Smooth muscle cell (in vitro differentiated cells): ENCODE data around the gene PSME2. TPM values are rescaled to one million over a fixed set of nuclear protein-coding genes. Genes with fewer than 3 reads are reported as not detected.

Experiments
- DNase-seq: peaks from one replicate; lab custom pipeline; 2025; ENCODE audit not compliant: unreplicated experiment; lab: John Stamatoyannopoulos, UW
- H2AFZ ChIP-seq: fragments of 200-600 bp; sonication (generic); 2 replicates; pipeline ENCODE4 v1.6.0; 2016; ENCODE audit warnings: antibody characterized with exemption, low read depth, mild to moderate bottlenecking
- H3F3A ChIP-seq: fragments of 200-600 bp; sonication (generic); 2 replicates; pipeline ENCODE4 v1.6.0; 2017; ENCODE audit warnings: antibody characterized with exemption, low read depth
- H3K27ac ChIP-seq: fragments of 200-600 bp; sonication (generic); 2 replicates; pipeline ENCODE4 v1.5.1; 2016; ENCODE audit warnings: low read depth, mild to moderate bottlenecking
- H3K27me3 ChIP-seq: fragments of 200-600 bp; sonication (generic); 2 replicates; pipeline ENCODE4 v1.6.1; 2016; ENCODE audit warnings: low read depth, mild to moderate bottlenecking
- H3K36me3 ChIP-seq: fragments of 200-600 bp; sonication (generic); 2 replicates; pipeline ENCODE4 v1.5.1; 2016; ENCODE audit warnings: low read depth
- H3K4me1 ChIP-seq: fragments of 200-600 bp; sonication (generic); 2 replicates; pipeline ENCODE4 v1.5.1; 2016; ENCODE audit warnings: low read depth
- H3K4me2 ChIP-seq: fragments of 200-600 bp; sonication (generic); 2 replicates; pipeline ENCODE4 v1.6.0; 2016; ENCODE audit warnings: mild to moderate bottlenecking
- H3K4me3 ChIP-seq: fragments of 200-600 bp; sonication (generic); 2 replicates; pipeline ENCODE4 v1.5.1; 2016; ENCODE audit warnings: mild to moderate bottlenecking
- H3K79me2 ChIP-seq: fragments of 200-600 bp; sonication (generic); 2 replicates; pipeline ENCODE4 v1.6.0; 2016; ENCODE audit warnings: low read depth, mild to moderate bottlenecking
- H3K9ac ChIP-seq: fragments of 200-600 bp; sonication (generic); 2 replicates; pipeline ENCODE4 v1.6.0; 2016; ENCODE audit warnings: low read depth
- H3K9me3 ChIP-seq: fragments of 200-600 bp; sonication (generic); replicated peaks from 2 replicates; pipeline ENCODE4 v1.5.1; 2016; ENCODE audit warnings: low read depth
- H4K20me1 ChIP-seq: fragments of 200-600 bp; sonication (generic); 2 replicates; pipeline ENCODE4 v1.6.0; 2016; ENCODE audit warnings: low read depth
- CTCF ChIP-seq: fragments of 200-600 bp; sonication (generic); IDR thresholded peaks from 2 replicates; pipeline ENCODE4 v1.5.1; 2017; ENCODE audit warnings: borderline replicate concordance, mild to moderate bottlenecking, antibody characterized with exemption; ENCODE audit not compliant: insufficient read depth, poor library complexity, severe bottlenecking
- WGBS: methylation state at CpG from one replicate; pipeline ENCODE4 v1.1.7; 2016; ENCODE audit warnings: low lambda C conversion rate; 5-methylcytosine and 5-hydroxymethylcytosine counted together
- polyA plus RNA-seq: library from polyadenylated mRNA; unstranded; fragments of >200 nt; fragmentation: Nextera tagmentation; extraction: Ambion mirVana; gene quantifications from 2 replicates; pipeline ENCODE4 v1.2.1, GENCODE V29; 2016
- total RNA-seq: library from RNA; depleted of rRNA; stranded (reverse); fragments of >200 nt; gene quantifications from 2 replicates; pipeline ENCODE4 v1.2.3, GENCODE V29; 2014

PSME2 gene
- total and polyA plus RNA-seq, 2 experiments from 2014 or later, result 40.7 to 164 TPM

- H3K27ac ChIP-seq, result no peak overlapping the region
- H3K4me2 ChIP-seq, result no peak overlapping the region
- WGBS, result 97% methylated on average over 8 of the region's 8 CpGs
- peaks cover 4% of the 10 kb centered on the region for H3K36me3 ChIP-seq
- H3K9ac ChIP-seq, result no peak overlapping the region
- no peaks in the 10 kb centered on the region for H4K20me1 ChIP-seq
- no peaks in the 10 kb centered on the region for H3K79me2 ChIP-seq
- H3K27me3 ChIP-seq, result no peaks in the 10 kb centered on the region
- H3K4me1 ChIP-seq, result no peaks in the 10 kb centered on the region
- no peak overlapping the region for H3K4me3 ChIP-seq
- TF ChIP-seq CTCF, result no peak
- no peak overlapping the region for H2AFZ ChIP-seq
- no peaks in the 10 kb centered on the region for H3K9me3 ChIP-seq
- DNase-seq, result no peak
- H3F3A ChIP-seq, result no peaks in the 10 kb centered on the region
Observed at GRCh38 chr14:24122898-24123297, 23.5 kb downstream of the PSME2 start.

- H3K9me3 ChIP-seq, result no peaks in the 10 kb centered on the region
- H3F3A ChIP-seq, result no peaks in the 10 kb centered on the region
- H3K4me3 ChIP-seq, result no peak overlapping the region
- no peak overlapping the region for H3K27ac ChIP-seq
- DNase-seq, result no peak
- H2AFZ ChIP-seq, result no peak overlapping the region
- no peaks in the 10 kb centered on the region for H3K4me1 ChIP-seq
- no peaks in the 10 kb centered on the region for H3K79me2 ChIP-seq
- no peak overlapping the region for H3K9ac ChIP-seq
- H4K20me1 ChIP-seq, result no peaks in the 10 kb centered on the region
- 75% methylated on average over 1 of the region's 4 CpGs for WGBS
- H3K4me2 ChIP-seq, result no peak overlapping the region
- no peak for TF ChIP-seq CTCF
- H3K36me3 ChIP-seq, result peaks cover 4% of the 10 kb centered on the region
- H3K27me3 ChIP-seq, result no peaks in the 10 kb centered on the region
Observed at GRCh38 chr14:24122416-24122815, 24.0 kb downstream of the PSME2 start.

GRCh38 chr14:24121210-24121609, 25.2 kb downstream of the PSME2 start:
- Histone ChIP-seq H3K4me1 (peaks cover 3% of the 10 kb centered on the region), H3K27ac (no peak overlapping the region), H3K9me3 (no peaks in the 10 kb centered on the region), H3K4me3 (no peak overlapping the region), H4K20me1 (no peaks in the 10 kb centered on the region), H3K36me3 (peaks cover 4% of the 10 kb centered on the region), H3K27me3 (no peaks in the 10 kb centered on the region), H3K9ac (no peak overlapping the region), H3F3A (no peaks in the 10 kb centered on the region), H2AFZ (no peak overlapping the region), H3K4me2 (no peak overlapping the region), H3K79me2 (peaks cover 5% of the 10 kb centered on the region)
- DNase-seq, result no peak
- WGBS, result over 99% methylated on average over 8 of the region's 8 CpGs
- no peak for TF ChIP-seq CTCF

- Histone ChIP-seq H3K4me2 (no peak overlapping the region), H2AFZ (no peak overlapping the region), H3K4me3 (no peak overlapping the region), H4K20me1 (no peaks in the 10 kb centered on the region), H3K36me3 (peaks cover 4% of the 10 kb centered on the region), H3K79me2 (peaks cover 11% of the 10 kb centered on the region), H3K9me3 (no peaks in the 10 kb centered on the region), H3K27me3 (no peaks in the 10 kb centered on the region), H3K9ac (no peak overlapping the region), H3K27ac (no peak overlapping the region), H3K4me1 (peaks cover 9% of the 10 kb centered on the region), H3F3A (no peaks in the 10 kb centered on the region)
- TF ChIP-seq CTCF, result no peak
- DNase-seq, result no peak
- 98% methylated on average over 6 of the region's 6 CpGs for WGBS
Observed at GRCh38 chr14:24119691-24120090, 26.7 kb downstream of the PSME2 start.
